Thyroid gland (tissue), 4 donors: ENCODE measurements around the gene SFXN4.

ENCODE experiments used
- CTCF ChIP-seq, 6 experiments: fragments of 200-600 bp in 3 of 6; fragments of 450-650 bp in 3 of 6; sonication (generic) in 3 of 6; IDR thresholded peaks; one replicate each; pipeline ENCODE4 v1.5.1; 2016 to 2019; ENCODE audit warnings: antibody characterized with exemption in 6 of 6, mild to moderate bottlenecking in 2 of 6, inconsistent platforms in 1 of 6, moderate library complexity in 1 of 6
- POLR2A ChIP-seq, 2 donors: fragments of 450-650 bp; IDR thresholded peaks; one replicate each; pipeline ENCODE4 v1.6.1; 2017; ENCODE audit warnings: antibody characterized with exemption in 2 of 2, mild to moderate bottlenecking in 2 of 2, moderate library complexity in 1 of 2

GRCh38 chr10:119201233-119201632 lies 35.7 kb upstream of the SFXN4 start:
- no peak for TF ChIP-seq POLR2A (IDR thresholded peaks at IDR 0.05)
- TF ChIP-seq CTCF (IDR thresholded peaks at IDR 0.05) = no peak
